Breast epithelium (tissue), 4 donors: Measurements from ENCODE around the gene ROR1. TPM values are rescaled to one million over a fixed set of nuclear protein-coding genes. Genes with fewer than 3 reads are reported as not detected.

ENCODE experiments used
- DNase-seq, 2 donors: peaks; one replicate each; pipeline ENCODE4 v3.0.0-alpha.2; 2019; ENCODE audit warnings: low spot score in 2 of 2
- H3K27ac ChIP-seq, 2 donors: fragments of 200-600 bp; sonication (generic) in 1 of 2; one replicate each; pipeline ENCODE4 v1.5.1; 2016 to 2019; ENCODE audit warnings: mild to moderate bottlenecking in 1 of 2
- H3K27me3 ChIP-seq, 2 donors: fragments of 200-600 bp; sonication (generic) in 1 of 2; one replicate each; pipeline versions ENCODE4 v1.5.1 to v1.6.0; 2017 to 2019; ENCODE audit warnings: control low read depth in 1 of 2, mild to moderate bottlenecking in 1 of 2
- H3K36me3 ChIP-seq: fragments of 200-600 bp; one replicate; pipeline ENCODE4 v1.5.1; 2019
- H3K4me1 ChIP-seq, 2 donors: fragments of 200-600 bp; sonication (generic); one replicate each; pipeline ENCODE4 v1.5.1; 2016 to 2019; ENCODE audit warnings: control low read depth in 1 of 2
- H3K4me3 ChIP-seq, 3 donors: fragments of 200-600 bp; sonication (generic); 1 replicate in 2 of 3; 2 replicates in 1 of 3; pipeline ENCODE4 v1.5.1; 2016 to 2019; ENCODE audit warnings: mild to moderate bottlenecking in 3 of 3, moderate library complexity in 2 of 3
- H3K9me3 ChIP-seq, 2 donors: fragments of 200-600 bp; sonication (generic) in 1 of 2; one replicate each; pipeline ENCODE4 v1.5.1; 2016 to 2019; ENCODE audit warnings: control low read depth in 1 of 2
- POLR2A ChIP-seq: fragments of 450-650 bp; IDR thresholded peaks from one replicate; pipeline ENCODE4 v1.6.1; 2016; ENCODE audit warnings: antibody characterized with exemption, mild to moderate bottlenecking, moderate library complexity
- POLR2AphosphoS5 ChIP-seq, 3 donors: sonication (generic); formaldehyde crosslinking; IDR thresholded peaks; one replicate each; pipeline ENCODE4 v1.6.1; 2017; ENCODE audit warnings: antibody characterized with exemption in 3 of 3
- intact Hi-C: fragments of 100-400 bp; cut with DNase I; formaldehyde crosslinking; loops from one replicate; pipeline ENCODE4 v1.15.1; 2023; ENCODE audit warnings: low total_unique reads
- total RNA-seq, 3 donors: library from RNA; depleted of rRNA; stranded (reverse); fragments of >200 nt; gene quantifications; one replicate each; pipeline ENCODE4 v1.1.0, GENCODE V29; 2016
- TF ChIP-seq, protein P1 (sequence below), 3 donors: fragments of 450-650 bp; IDR thresholded peaks; one replicate each; pipeline ENCODE4 v1.5.1; 2016 to 2017; ENCODE audit warnings: antibody characterized with exemption in 3 of 3, mild to moderate bottlenecking in 3 of 3, moderate library complexity in 3 of 3

Gene ROR1
- total RNA-seq, 3 donors from 2014 or later: 5.9 to 11.6 (median 7.7) TPM

- TF ChIP-seq, protein P1, sequence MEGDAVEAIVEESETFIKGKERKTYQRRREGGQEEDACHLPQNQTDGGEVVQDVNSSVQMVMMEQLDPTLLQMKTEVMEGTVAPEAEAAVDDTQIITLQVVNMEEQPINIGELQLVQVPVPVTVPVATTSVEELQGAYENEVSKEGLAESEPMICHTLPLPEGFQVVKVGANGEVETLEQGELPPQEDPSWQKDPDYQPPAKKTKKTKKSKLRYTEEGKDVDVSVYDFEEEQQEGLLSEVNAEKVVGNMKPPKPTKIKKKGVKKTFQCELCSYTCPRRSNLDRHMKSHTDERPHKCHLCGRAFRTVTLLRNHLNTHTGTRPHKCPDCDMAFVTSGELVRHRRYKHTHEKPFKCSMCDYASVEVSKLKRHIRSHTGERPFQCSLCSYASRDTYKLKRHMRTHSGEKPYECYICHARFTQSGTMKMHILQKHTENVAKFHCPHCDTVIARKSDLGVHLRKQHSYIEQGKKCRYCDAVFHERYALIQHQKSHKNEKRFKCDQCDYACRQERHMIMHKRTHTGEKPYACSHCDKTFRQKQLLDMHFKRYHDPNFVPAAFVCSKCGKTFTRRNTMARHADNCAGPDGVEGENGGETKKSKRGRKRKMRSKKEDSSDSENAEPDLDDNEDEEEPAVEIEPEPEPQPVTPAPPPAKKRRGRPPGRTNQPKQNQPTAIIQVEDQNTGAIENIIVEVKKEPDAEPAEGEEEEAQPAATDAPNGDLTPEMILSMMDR (IDR thresholded peaks at IDR 0.05): no peak
- no peak for TF ChIP-seq POLR2A
- no peak for TF ChIP-seq POLR2AphosphoS5 (IDR thresholded peaks at IDR 0.05)
- intact Hi-C loops: no loop called here
- DNase-seq: no peak
Observed at GRCh38 chr1:64147045-64147724, 373.4 kb downstream of the ROR1 start.

DNA sequence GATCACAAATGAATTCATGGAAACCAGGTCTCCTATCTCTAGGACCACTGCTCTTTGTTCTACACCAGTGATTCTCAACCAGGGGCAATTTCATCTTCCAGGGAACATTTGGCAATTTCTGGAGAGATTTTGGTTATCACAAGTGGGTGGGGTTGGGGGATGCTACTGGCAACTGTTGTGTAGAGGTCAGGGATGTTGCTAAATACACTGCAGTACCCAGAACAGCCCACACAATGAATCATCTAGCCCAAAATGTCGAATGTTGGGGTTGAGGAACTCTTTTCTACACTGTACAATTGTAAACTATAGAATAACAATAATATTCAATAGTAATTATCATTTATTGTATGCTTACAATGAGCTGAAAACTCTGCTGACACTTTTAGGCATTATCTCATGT is 373.9 kb downstream of the ROR1 start:
- TF ChIP-seq, protein P1 (IDR thresholded peaks at IDR 0.05): no peak
- TF ChIP-seq POLR2AphosphoS5 (IDR thresholded peaks at IDR 0.05) (no peak), POLR2A (no peak)
- Histone ChIP-seq H3K4me1 (no peaks in the 10 kb centered on the region), H3K27ac (no peak overlapping the region), H3K9me3 (no peaks in the 10 kb centered on the region), H3K4me3 (no peak overlapping the region), H3K36me3 (no peaks in the 10 kb centered on the region), H3K27me3 (no peaks in the 10 kb centered on the region)
- no peak for DNase-seq
- intact Hi-C loops: no loop called here

More at GRCh38 chr1:64147045-64147724, 373.4 kb downstream of the ROR1 start:
- no peak overlapping the region for H3K4me3 ChIP-seq
- no peak overlapping the region for H3K27ac ChIP-seq
- H3K4me1 ChIP-seq: no peaks in the 10 kb centered on the region
- H3K27me3 ChIP-seq: no peaks in the 10 kb centered on the region
- H3K36me3 ChIP-seq: no peaks in the 10 kb centered on the region
- H3K9me3 ChIP-seq: no peaks in the 10 kb centered on the region

GRCh38 chr1:64150266-64150665 is 376.4 kb downstream of the ROR1 start:
- H3K27me3 ChIP-seq: no peaks in the 10 kb centered on the region
- DNase-seq: peak in 1 of 2 donors; percentile 40
- no peak overlapping the region for H3K4me3 ChIP-seq
- intact Hi-C loops: no loop called here
- H3K9me3 ChIP-seq: no peaks in the 10 kb centered on the region
- no peaks in the 10 kb centered on the region for H3K36me3 ChIP-seq
- TF ChIP-seq, protein P1 (IDR thresholded peaks at IDR 0.05): no peak
- TF ChIP-seq POLR2AphosphoS5 (IDR thresholded peaks at IDR 0.05): no peak
- TF ChIP-seq POLR2A: no peak
- peaks cover 0 to 3% of the 10 kb centered on the region in 2 donors for H3K4me1 ChIP-seq
- H3K27ac ChIP-seq: no peak overlapping the region

DNA sequence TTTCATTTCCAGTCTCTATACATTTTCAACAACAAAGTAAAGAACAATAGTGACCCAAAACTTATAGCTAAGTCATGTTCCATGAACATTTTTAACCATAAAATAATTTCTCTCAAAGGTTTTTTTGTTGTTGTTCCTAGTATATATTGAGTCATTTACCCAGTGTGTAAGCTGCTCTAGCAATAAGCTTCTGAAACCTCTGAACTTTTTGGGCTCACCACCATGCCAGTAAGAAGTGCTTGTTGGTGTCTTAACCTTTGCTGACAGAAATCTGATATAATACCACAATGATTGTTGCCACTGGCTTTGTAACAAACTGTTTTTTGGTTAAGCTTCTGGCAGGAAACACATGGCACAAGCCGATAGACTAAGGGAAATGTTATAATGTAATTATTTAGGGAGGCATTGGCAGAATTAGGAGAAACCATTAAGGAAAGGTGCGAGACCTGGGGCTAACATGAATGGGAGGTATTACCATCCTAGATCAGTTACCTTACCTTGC is 377.0 kb downstream of the ROR1 start:
- Histone ChIP-seq H3K4me3 (no peak overlapping the region), H3K27ac (no peak overlapping the region), H3K36me3 (no peaks in the 10 kb centered on the region), H3K9me3 (no peaks in the 10 kb centered on the region), H3K4me1 (peaks cover 0 to 3% of the 10 kb centered on the region in 2 donors), H3K27me3 (no peaks in the 10 kb centered on the region)
- TF ChIP-seq, protein P1 (IDR thresholded peaks at IDR 0.05): no peak
- no peak for TF ChIP-seq POLR2AphosphoS5 (IDR thresholded peaks at IDR 0.05)
- TF ChIP-seq POLR2A: no peak
- intact Hi-C loops: no loop called here
- DNase-seq: no peak

GRCh38 chr1:64155278-64155677 is 381.5 kb downstream of the ROR1 start:
- intact Hi-C loops: no loop called here
- Histone ChIP-seq H3K4me3 (no peak overlapping the region), H3K9me3 (no peaks in the 10 kb centered on the region), H3K36me3 (no peaks in the 10 kb centered on the region), H3K27me3 (no peaks in the 10 kb centered on the region), H3K27ac (no peak overlapping the region), H3K4me1 (peaks cover 0 to 3% of the 10 kb centered on the region in 2 donors)
- no peak for DNase-seq
- no peak for TF ChIP-seq POLR2AphosphoS5 (IDR thresholded peaks at IDR 0.05)
- TF ChIP-seq, protein P1 (IDR thresholded peaks at IDR 0.05): no peak
- no peak for TF ChIP-seq POLR2A
